Adrenal gland (tissue), 5 donors: ENCODE data around the gene CDK14.
"Not testable (repeated sequence)": the region's sequence is repeated elsewhere in the genome, so short reads cannot be mapped to it uniquely, and the experiment has no call there.

Experiments used
- CTCF ChIP-seq, 6 experiments: fragments of 450-650 bp in 4 of 6; fragments of 200-600 bp in 2 of 6; sonication (generic) in 1 of 6; IDR thresholded peaks; 1 replicate in 5 of 6; 2 replicates in 1 of 6; pipeline versions ENCODE4 v1.5.1 to v1.8.0; 2016 to 2021; ENCODE audit warnings: antibody characterized with exemption in 6 of 6, mild to moderate bottlenecking in 2 of 6, moderate library complexity in 1 of 6
- POLR2A ChIP-seq, 2 donors: fragments of 450-650 bp; IDR thresholded peaks; one replicate each; pipeline ENCODE4 v1.6.1; 2017; ENCODE audit warnings: antibody characterized with exemption in 2 of 2, mild to moderate bottlenecking in 2 of 2, moderate library complexity in 1 of 2
- donor health status: DM: no; HTN: no; CAD: no.

GRCh38 chr7:90928700-90929424, 332.7 kb downstream of the CDK14 start:
- TF ChIP-seq CTCF, POLR2A (IDR thresholded peaks at IDR 0.05): not testable (repeated sequence)
